HG02571 (cell line): ENCODE results near the gene TMEM41B.
A peak's percentile ranks its signal among the peaks of the same experiment; 100 is the strongest.

ENCODE experiments used
- ATAC-seq: cut with Tn5 transposase; IDR thresholded peaks from one replicate; pipeline ENCODE4 v1.9.1; 2021; ENCODE audit warnings: mild to moderate bottlenecking, moderate library complexity; ENCODE audit not compliant: unreplicated experiment

Gene TMEM41B

DNA sequence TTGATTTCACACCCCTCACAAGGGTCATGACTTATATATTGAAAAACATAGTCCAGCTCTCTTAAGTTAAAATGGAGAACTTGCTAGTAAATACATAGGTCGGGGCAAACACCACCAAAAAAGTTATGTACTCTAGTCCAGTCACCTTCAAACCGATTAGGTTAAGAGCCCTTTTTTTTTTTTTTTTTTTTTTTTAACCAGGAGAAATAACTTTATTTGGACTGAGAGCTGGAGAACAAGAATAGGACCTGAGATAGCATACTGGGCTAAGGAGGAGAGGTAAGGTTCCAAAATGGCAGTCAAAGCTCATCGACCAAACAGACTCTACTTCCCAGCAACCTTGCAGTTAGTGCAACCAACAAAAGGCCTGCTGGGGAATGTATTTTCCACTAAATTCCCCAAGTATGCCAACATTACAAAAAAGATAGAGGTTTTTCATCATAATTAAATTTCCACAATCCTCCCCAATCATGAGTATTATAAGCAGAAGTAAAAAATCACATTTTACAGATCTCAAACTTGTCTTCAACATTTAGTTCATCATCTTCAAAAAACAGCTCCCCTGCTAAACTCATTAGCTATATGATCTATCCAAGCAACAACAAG, 3.8 kb downstream of the TMEM41B start:
- ATAC-seq, result no peak

DNA sequence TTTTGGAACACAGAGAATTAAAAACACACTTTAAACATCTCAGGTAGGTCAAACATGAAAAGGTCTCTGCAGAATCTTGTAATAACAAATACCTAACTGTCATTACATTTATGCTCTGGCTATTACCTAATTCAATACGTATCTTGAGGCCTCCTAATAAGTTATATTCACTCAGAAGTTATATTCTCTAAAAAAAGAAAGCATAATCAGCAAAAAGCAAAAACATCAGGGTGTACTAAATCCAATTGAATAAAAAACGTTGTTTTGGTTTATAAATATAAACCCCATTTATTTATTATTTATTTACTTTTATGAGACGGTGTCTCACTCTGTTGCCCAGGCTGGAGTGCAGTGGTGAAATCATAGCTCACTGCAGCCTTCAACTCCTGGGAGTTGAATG, 10.2 kb downstream of the TMEM41B start:
- ATAC-seq, result no peak

DNA sequence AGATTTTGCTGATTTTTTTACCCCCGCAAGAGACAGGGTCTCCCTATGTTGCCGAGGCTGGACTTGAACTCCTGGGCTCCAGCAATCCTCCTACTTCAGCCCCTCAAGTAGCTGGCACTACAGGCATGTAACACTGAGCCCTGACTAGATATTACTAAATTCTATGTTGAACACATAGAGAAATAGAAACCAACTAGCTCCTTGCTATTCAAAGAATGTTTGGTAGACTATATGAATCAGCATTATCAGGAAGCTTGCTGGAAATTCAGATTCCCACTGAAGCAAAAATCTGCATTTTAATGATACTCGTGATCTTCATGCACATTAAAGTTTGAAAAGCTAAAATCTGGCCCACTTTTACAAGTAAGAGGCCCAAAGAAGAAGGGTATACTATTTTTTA, 11.9 kb downstream of the TMEM41B start:
- ATAC-seq, result no peak

DNA sequence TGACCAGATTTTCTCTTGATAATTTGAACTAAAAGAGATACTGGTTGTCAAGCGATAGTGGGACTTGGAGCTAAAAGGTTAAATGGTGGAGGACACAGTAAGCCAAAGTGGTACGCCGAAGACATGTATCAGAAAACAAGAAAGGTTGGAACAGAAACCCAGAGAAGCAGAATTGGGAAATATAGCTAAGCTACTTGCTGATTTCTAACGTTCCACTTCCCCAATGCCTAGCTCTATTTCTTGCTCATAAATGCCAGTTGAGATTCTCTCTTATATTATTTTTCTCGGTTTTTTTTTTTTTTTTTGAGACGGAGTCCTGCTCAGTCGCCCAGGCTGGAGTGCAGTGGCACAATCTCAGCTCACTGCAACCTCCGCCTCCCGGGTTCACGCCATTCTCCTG, 12.7 kb downstream of the TMEM41B start:
- ATAC-seq, result no peak

DNA sequence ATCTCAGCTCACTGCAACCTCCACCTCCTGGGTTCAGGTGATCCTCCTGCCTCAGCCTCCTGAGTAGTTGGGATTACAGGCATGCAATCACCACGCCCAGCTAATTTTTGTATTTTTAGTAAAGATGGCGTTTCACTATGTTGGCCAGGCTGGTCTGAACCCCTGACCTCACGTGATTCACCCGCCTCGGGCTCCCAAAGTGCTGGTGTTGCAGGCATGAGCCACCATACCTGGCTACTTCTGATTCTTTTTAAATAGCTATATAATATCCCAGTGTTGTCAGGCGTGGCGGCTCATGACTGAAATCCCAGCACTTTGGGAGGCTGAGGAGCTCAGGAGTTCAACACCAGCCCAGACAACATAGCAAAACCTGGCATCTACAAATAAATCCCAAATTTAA, 20.7 kb downstream of the TMEM41B start:
- ATAC-seq, result no peak

DNA sequence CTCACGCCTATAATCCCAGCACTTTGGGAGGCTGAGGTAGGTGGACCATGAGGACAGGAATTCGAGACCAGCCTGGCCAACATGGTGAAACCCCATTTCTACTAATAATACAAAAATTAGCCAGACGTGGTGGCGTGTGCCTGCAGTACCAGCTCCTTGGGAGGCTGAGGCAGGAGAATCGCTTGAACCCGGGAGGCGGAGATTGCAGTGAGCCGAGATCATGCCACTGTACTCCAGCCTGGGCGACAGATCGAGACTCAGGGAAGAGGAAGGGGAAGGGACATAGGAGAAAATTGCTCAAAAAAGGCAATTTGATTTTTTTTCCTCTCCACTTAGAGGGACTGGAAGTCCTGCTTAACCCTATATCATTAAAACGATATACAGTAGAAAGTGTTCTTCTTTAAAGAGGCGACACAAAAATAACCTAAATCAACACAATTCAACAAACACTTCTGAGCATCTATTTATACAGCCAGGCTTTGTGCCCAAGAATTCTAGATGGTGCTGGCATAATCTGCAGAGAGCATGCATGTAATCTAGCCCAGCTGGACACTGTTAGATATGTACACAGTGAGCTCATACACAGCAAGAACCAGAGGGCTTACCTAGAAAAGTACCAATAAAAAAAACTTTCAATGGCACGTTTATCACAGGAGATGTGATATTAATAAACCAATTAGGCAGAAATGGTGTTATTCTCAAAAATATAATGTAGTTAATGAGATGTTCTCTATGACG, 28.4 kb downstream of the TMEM41B start:
- no peak for ATAC-seq

DNA sequence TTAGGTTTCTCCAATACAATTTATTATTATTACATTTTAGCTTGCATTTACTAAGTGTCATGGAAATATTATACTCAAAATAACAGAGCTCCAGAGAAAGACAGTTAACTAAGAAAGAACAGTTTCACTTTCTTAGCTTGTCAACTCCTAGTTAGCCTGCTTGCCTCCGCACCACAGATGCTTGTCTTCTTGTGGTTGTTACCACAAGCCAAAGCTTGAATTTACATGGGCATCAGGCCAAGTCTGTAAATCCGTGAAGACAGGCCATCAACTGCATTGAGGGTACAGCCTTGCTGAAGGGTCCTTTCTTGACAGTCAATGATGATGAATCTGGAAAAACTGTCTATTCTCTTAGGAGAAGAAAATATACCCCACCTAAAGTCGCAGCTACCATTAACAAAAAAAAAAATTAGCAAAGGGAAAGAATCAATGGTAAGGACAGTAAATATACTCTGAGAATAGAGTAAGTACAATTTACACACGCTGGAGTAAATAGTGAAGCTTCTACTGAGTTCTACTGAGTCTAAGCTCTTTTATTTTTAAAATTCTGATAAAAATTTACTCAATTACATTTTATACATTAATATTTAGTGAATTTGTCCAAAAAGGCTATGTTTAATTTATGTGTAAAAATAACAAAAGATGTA, 33.6 kb downstream of the TMEM41B start:
- peak; percentile 82 for ATAC-seq

DNA sequence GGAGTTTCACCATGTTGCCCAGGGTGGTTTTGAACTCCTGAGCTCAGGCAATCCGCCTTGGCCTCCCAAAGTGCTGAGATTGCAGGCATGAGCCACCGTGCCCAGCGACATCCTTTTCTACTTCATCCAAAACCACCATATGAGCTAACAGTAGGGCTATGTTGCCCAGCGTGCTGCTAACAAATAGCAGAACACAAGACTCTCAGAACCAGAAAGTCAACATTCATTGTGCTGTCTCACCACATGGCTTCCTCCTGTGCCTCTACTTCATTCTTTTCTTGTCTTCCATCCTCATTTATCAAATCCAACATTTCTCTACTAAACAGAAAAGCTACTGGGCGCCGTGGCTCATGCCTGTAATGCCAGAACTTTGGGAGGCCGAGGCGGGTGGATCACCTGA, 37.2 kb downstream of the TMEM41B start:
- ATAC-seq, result no peak

DNA sequence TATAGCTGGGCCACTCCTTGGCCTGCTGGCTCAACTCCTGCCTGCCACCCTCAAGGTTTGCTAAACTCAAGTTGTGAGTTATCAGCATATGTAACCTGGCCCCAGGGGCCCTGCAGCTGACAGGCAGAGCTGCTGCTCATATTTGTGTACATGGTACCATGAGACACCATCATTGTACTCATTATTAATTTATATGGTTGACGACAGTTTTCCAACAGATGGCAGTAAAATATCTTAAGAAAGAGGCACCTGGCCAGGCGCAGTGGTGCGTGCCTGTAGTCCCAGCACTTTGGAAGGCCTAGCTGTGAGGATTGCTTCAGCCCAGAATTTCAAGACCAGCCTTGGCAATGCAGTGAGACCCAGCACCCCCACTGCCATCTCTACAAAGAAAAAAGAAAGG, 37.8 kb downstream of the TMEM41B start:
- no peak for ATAC-seq

DNA sequence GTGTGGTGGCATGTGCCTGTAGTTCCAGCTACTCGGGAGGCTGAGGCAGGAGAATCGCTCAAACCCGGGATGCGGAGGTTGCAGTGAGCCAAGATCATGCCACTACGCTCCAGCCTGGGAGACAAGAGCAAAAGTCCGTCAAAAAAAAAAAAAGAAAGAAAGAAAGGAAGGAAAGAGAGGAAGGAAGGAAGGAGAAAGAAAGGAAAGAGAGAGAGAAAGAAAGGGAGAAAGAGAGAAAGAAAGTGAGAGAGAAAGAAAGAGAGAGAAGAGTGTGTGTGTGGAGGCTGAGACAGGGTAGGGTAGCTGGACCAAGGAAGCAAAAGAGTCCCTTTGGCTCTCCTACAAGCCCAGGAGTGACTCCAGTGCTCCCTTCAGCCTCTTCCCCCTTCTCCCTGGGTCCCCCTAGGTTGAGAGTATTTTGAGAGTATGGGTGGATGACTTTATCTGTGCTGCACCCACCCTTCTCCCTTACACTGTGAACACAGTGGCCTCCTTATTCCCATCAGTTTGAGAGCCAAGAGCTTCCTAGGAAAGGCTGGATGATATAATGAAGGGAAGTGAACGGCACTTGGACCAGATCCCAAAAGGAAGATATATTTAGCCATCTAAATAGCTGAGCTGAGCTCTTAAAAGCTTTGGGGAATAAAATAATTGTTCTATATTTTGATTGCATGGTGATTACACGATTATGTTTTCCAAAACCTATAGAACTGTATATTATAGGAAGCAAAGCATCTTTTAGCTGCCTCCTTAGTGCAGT, 39.7 kb downstream of the TMEM41B start:
- no peak for ATAC-seq

DNA sequence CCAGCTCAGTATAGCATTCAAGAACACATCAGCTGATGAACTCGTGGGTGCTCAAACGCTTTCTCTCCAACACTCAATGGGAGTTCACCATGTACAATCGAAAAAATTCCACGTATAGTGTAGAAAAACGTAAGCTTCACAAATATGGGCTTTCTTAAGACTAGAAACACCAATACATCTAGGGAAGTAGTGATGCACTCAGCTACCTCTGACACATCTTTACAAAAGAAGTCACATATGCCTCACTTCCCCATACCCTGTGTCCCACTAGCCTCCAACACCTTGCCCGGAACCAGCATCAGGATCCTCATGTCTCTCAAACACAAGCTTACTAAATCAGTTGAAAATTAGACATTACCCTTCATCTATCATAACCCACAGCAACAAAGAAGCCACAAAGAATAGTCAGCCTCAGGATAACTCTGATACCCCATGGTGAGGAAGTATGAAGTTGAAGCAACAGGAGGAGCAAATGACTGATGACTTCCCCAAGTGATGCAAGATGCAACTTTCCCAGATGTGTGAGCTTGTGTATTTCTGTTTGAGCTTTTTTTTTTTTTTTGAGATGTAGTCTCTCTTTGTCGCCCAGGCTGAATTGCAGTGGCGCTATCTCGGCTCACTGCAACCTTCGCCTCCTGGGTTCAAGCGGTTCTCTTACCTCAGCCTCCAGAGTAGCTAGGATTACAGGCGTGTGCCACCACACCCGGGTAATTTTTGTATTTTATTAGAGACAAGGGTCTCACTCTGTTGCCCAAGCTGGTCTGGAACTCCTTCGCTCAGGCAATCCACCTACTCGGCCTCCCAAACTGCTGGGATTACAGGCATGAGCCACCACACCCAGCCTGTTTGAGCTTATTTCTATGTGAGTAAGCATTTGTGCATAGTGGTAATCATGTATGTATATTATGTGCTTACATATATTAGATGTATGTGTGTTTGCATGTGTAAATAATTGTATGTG, 40.7 kb downstream of the TMEM41B start:
- no peak for ATAC-seq

DNA sequence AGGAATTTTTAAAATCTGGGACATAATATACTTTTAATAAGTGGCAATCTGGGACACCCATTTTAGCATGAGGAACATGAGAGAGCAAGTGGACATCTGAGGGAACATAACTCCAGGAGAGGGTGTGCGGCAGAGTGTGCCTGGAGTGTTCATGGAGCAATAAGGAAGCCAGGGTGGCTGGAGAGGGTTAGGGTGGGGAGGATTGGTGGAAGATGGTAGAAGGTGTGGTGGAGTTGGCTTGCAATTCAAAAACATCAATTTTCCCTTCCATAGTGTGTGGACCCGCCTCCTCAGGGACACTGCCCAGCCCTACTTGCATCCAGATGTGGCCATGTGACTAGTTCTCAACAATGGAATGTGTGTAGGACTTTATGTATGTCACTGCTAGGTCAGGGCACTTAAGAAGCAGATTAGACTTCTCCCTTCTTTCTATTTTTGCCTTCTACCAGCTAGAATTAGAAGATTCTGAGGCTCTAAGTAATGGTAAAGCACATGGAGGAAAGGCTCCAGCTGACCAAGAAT, 44.8 kb downstream of the TMEM41B start:
- no peak for ATAC-seq

DNA sequence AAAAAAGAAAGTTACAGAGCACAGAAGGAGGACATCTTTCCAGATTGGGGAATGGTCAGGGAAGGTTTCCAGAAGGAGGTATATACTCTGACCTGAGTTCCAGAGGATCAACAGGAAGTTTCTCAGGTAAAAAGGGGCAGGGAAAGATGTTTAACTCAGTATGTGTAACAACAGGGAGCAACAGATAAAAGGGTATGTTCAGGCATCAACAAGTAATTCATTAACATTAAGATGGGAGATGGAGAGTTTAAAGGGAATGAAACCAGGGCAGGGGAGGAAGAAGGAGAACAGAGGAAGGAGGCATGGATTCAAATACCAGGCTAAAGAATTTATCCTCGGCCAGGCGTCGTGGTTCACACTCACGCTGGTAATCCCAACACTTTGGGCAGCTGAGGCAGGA, 46.7 kb downstream of the TMEM41B start:
- no peak for ATAC-seq

DNA sequence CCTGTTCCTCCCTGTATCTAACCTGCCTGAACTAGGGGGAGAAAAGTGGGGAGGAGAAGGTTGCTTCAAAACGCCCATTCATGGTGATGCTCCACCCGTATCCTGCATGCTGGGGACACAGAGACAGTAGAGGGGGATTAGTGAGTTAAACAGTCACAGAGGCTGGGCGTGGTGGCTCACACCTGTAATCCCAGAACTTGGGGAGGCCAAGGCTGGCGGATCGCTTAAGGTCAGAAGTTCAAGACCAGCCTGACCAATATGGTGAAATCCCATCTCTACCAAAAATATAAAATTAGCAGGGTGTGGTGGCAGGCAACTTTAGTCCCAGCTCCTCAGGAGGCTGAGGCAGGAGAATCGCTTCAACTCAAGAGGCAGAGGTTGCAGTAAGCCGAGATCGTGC, 47.5 kb downstream of the TMEM41B start:
- ATAC-seq, result no peak

DNA sequence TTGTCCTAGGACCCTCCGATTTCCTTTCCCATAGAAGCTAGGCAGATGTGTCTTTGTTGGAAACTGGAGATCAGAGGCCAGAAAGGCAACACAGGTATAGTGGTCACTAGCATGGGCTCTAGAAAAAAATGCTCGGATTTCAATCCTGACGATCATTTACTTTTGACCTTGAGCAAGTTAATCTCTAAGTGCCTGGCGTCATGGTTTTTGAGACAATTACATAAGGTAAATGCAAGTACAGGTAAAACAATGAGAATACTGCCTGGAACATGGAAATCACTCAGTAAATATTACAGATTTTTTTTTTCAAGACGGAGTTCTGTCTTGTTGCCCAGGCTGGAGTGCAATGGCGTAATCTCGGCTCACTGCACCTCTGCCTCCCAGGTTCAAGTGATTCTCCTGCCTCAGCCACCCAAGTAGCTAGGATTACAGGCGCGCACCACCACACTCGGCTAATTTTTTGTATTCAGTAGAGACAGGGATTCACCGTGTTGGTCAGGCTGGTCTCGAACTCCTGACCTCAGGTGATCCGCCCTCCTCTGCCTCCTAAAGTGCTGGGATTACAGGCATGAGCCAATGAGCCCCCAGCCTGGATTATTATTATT, 48.2 kb downstream of the TMEM41B start:
- ATAC-seq, result no peak

DNA sequence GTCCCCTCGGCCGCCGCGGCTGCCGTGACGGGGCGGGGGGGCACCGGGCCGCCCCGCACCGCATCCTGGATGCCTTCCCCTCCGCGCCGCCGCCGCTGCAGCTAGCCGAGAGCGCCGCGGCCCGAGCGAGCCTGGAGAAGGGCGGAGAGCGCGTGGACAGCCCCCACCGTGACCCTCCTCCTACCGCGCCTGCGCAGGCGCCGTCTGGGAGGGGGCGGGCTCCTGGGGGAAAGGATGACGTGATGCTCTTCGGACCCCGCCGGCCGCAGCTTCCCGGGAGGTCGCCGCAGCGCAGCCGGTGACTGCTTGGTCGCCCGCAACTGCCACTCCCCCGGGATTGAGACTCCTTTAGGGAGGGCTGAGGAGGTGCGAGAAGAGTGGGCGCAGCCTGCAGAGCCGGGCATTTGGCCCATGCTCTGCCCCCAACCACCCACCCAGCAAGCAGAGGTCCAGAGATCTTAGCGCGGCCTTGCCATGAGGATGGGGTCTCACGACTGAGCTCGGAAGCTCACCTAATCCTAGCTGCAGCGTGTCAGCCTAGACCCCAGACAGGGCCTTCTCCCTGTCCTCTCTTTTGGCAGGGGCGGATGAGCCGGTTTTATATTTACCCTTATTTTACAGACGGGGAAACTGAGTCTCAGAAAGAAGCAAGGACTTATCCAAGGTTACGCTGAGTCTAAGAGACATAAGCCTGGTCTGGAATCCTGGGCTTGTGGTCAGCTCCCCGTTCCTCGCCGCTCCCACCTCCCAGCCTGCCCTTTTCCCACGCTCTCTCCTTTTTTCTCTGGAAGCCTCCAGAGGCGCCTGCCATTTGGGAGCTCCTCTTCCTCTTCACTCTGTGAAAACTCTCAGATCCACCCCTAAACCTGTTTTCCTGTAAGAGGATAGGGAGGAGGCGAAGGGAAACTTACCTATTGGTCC, 48.9 kb downstream of the TMEM41B start, which contains the start of gene DENND5A:
DENND5A (minus strand) TSS at position 140 of the 921 bp plus-strand sequence. CDS start 281 bp downstream, outside the sequence.
- no peak for ATAC-seq

DNA sequence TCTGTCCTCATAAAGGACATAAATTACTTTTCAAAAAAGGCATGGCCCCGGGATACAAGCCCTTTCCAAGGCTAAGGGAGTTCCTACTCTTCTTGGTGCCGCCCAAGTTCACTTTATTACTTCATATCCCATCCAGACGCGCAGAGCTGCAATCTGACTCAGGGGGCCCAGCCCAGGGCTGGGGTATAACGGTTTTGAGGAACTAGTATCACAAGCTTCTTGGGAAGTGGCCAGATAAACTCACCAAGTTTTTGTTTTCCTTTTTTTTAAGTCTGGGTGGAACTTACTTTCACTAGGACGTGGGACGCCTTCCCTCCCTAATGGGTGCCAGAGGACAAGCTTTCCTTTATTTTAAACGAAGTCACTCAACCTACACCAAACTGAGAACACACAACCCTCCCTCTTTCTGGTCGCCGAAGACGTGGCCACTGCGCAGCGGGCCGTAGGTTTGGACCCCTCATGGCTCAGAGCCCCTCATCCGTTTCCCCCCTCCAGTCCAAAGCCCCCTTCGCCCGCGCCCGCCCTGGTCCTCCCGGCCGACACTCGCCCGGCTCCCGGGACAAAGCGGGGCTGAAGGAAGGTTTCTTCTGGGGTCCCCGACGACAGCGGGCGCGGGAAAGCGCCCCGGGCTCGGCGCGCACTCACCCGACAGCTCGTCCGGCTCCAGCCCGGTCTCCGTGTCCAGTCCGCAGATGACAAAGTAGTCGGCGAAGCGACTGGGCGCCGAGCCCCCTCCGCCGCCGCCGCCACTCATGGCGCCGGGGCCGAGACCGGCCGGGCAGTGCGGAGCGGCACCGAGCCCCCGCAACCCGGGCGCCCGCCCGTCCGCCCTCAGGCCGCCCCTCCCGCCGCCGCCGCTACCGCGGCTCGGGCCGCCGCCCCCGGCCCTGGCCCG, 49.8 kb downstream of the TMEM41B start:
- peak; percentile 8 for ATAC-seq
